GM12873 (cell line): ENCODE measurements around the gene DROSHA.

ENCODE experiments used
- TF ChIP-seq, protein P1 (sequence below): IDR thresholded peaks from 2 replicates; pipeline ENCODE4 v1.5.1; 2012; ENCODE audit warnings: low read depth, mild to moderate bottlenecking, moderate library complexity, low read length, control low read depth; ENCODE audit not compliant: insufficient read depth; ENCODE audit errors: missing control alignments

DROSHA gene

GRCh38 chr5:31449962-31450361 lies 81.9 kb downstream of the DROSHA start:
- TF ChIP-seq, protein P1, sequence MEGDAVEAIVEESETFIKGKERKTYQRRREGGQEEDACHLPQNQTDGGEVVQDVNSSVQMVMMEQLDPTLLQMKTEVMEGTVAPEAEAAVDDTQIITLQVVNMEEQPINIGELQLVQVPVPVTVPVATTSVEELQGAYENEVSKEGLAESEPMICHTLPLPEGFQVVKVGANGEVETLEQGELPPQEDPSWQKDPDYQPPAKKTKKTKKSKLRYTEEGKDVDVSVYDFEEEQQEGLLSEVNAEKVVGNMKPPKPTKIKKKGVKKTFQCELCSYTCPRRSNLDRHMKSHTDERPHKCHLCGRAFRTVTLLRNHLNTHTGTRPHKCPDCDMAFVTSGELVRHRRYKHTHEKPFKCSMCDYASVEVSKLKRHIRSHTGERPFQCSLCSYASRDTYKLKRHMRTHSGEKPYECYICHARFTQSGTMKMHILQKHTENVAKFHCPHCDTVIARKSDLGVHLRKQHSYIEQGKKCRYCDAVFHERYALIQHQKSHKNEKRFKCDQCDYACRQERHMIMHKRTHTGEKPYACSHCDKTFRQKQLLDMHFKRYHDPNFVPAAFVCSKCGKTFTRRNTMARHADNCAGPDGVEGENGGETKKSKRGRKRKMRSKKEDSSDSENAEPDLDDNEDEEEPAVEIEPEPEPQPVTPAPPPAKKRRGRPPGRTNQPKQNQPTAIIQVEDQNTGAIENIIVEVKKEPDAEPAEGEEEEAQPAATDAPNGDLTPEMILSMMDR, result no peak

- TF ChIP-seq, protein P1, result no peak
Observed at GRCh38 chr5:31449174-31449573, 82.7 kb downstream of the DROSHA start.

- TF ChIP-seq, protein P1, result no peak
Observed at GRCh38 chr5:31445041-31445600, 86.8 kb downstream of the DROSHA start.

DNA sequence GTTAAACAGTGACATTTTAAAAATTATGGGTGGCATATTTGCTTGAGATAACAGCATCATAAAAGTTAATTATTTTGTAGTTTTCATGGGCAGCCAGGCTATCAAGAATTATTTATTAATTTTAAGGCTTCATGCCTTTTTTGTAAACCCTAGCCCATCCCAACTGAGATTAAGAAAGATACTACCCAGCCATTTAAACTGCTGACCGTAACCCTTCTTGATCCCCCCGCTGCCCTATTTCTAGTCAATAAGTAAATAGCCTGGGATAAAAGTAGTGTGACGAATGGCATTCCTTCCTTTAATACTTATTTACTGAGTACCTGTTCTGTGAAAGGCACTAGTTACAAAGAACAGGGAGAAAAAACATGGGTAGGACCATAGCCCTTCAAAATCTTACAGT lies 88.3 kb downstream of the DROSHA start:
- TF ChIP-seq, protein P1, result no peak

GRCh38 chr5:31442058-31442745 lies 89.7 kb downstream of the DROSHA start:
- TF ChIP-seq, protein P1, result no peak

- TF ChIP-seq, protein P1, result no peak
Observed at GRCh38 chr5:31436851-31437250, 95.0 kb downstream of the DROSHA start.

- TF ChIP-seq, protein P1, result no peak
Observed at GRCh38 chr5:31435730-31436129, 96.2 kb downstream of the DROSHA start.
